Measurements from ENCODE around the gene RASGRP4. TPM values are rescaled to one million over a fixed set of nuclear protein-coding genes. Genes with fewer than 3 reads are reported as not detected.
"Not testable (repeated sequence)": the region's sequence is repeated elsewhere in the genome, so short reads cannot be mapped to it uniquely, and the experiment has no call there.

Gene RASGRP4
- polyA plus RNA-seq, 4 donors = 0.22 to 1.0 (median 0.84) TPM

DNA sequence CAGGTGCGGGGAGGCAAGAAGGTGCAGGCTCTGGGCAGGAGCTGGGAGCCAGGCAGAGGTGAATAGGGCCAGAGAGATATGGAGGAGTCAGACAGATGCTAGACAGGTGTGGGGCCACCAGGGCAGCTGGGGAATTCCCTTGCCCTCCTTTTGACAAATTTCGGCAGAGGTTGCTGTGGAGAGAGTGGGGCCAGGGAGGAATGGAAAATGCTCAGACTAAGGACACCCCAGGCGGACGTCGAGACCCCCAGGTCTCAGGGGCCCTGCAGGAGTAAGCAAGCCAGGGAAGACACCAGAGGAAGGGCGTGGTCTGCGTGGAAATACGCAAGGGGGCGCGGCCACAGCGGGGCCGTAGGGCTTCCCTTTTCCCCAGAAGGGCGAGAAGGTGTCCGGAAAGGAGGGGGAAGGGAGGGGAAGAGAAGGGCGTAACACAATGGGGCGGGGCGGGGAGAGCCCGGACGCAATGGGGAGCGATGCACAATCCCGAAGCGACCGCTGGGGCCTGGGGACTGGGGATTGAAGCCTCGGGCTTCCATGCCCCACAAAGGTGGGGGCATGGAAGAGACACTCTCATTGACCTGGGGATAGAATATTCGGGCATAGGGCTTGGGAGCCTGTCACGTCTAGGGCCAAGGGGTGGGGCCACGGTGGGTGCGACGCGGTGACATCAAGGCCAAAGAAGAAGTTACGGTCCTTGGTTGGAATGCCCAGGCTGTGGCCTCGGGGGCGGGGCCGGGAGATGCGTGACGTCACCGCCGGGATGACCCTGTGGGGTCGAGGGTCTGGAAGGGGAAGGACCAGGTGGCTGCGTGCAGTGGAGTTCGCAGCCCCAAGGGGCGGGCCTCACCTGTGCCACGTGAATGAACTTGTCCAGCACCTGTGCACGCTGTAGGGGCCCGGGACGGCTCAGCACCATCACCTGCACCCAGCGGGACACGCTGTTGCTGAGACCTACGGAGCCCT, 8.2 kb downstream of the RASGRP4 start:
- FAIRE-seq (no peak), DNase-seq (peak; percentile 53 to 72)
- Histone ChIP-seq H3K4me1 (ENCODE audit: control insufficient read depth in 3 of 3, insufficient read depth in 2 of 3, low read depth in 1 of 3, low read length in 2 of 3) (peaks cover 0 to 11% (median 3%) of the 10 kb centered on the region in 3 donors), H3K4me3 (ENCODE audit: low read depth in 1 of 3, low read length in 3 of 3) (peak overlapping the region in 2 of 3 donors; percentile 26 to 27), H3K9me3 (ENCODE audit: control insufficient read depth in 2 of 2, insufficient read depth in 1 of 2, low read depth in 1 of 2, low read length in 1 of 2) (no peaks in the 10 kb centered on the region), H3K27ac (ENCODE audit: low read depth in 1 of 3, low read length in 2 of 3) (no peak overlapping the region), H3K36me3 (ENCODE audit: control insufficient read depth in 3 of 3, insufficient read depth in 2 of 3, low read depth in 1 of 3, low read length in 3 of 3) (no peaks in the 10 kb centered on the region), H3K27me3 (ENCODE audit: control insufficient read depth in 3 of 3, insufficient read depth in 3 of 3, low read length in 3 of 3) (peaks cover 0 to 11% (median 0%) of the 10 kb centered on the region in 3 donors)
- WGBS, 3 donors = 6 to 10% (median 9%) methylated on average over 45 to 49 of the region's 49 CpGs

DNA sequence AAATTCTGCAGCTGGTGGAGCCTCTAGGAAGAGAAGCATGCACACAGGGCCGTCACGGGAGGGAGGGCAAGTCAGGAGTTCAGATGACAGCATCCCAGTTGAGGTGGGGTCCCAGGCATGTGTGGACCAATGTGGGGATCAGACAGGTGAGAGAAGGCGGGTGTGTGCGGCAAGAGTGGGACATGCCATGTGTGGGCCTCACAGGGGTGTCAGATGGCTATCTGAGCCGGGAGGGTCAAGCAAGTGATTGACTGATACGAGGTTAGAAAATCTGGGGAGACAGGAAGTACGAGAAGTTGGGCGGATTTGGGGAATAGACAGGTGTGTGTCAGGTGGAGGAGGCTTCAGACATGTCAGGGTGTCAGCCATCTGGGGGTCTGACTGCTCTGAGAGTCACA, 8.9 kb downstream of the RASGRP4 start:
- H3K4me3 ChIP-seq (ENCODE audit: low read depth in 1 of 3, low read length in 3 of 3) = no peak overlapping the region
- WGBS, 3 donors = 66 to 75% (median 68%) methylated on average over 8 of the region's 8 CpGs
- no peak for FAIRE-seq

DNA sequence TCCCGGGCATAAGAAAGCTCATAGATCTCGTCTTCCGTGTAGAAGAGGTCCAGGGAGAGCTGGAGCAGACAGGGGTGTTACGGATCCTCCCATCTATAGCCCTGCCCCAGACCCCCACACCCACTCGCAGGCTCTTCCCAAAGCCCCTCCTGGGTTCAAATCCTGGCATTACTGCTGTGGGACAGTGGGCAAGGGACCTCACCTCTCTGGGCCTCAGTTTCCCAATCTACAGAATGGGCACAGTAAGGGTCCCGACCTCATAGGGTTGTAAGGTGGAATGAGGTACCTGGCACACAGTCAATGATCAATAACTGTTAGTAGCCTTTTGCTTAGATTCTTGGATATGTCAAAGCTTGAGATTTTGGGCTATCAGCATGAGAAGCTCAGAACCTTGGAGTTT, 12.6 kb downstream of the RASGRP4 start:
- 87 to 91% (median 90%) methylated on average over 6 of the region's 6 CpGs for WGBS, 3 donors
- H3K4me3 ChIP-seq (ENCODE audit: low read depth in 1 of 3, low read length in 3 of 3) = no peak overlapping the region
- no peak for FAIRE-seq

More for the DNA sequence above, 8.9 kb downstream of the RASGRP4 start:
- no peak overlapping the region for H3K27ac ChIP-seq (ENCODE audit: low read depth in 1 of 3, low read length in 2 of 3)
- H3K9me3 ChIP-seq (ENCODE audit: control insufficient read depth in 2 of 2, insufficient read depth in 1 of 2, low read depth in 1 of 2, low read length in 1 of 2) = no peaks in the 10 kb centered on the region
- H3K4me1 ChIP-seq (ENCODE audit: control insufficient read depth in 3 of 3, insufficient read depth in 2 of 3, low read depth in 1 of 3, low read length in 2 of 3) = peaks cover 0 to 11% (median 3%) of the 10 kb centered on the region in 3 donors
- H3K36me3 ChIP-seq (ENCODE audit: control insufficient read depth in 3 of 3, insufficient read depth in 2 of 3, low read depth in 1 of 3, low read length in 3 of 3) = no peaks in the 10 kb centered on the region
- DNase-seq = no peak
- peaks cover 0 to 6% (median 0%) of the 10 kb centered on the region in 3 donors for H3K27me3 ChIP-seq (ENCODE audit: control insufficient read depth in 3 of 3, insufficient read depth in 3 of 3, low read length in 3 of 3)

DNA sequence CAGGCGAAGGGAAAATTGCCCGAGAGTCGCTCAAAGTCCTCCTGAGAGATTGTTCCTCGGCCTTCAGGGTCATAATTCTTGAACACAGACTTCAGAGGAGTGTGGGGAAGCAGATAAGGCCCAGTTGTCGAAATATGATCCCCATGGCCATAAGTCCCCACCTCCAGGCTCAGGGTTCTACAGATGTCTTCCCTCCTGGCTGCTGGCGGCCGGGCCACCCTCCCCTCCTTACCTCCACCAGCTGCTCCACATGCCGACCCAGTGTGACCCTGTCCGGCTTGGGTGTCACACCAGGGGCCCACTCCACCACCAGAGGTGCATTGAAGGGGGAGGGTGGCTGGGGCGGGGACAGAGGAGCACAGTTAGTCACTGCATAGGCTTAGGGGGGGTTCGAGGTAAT, 13.1 kb downstream of the RASGRP4 start:
- Histone ChIP-seq H3K9me3 (ENCODE audit: control insufficient read depth in 2 of 2, insufficient read depth in 1 of 2, low read depth in 1 of 2, low read length in 1 of 2) (no peaks in the 10 kb centered on the region), H3K4me1 (ENCODE audit: control insufficient read depth in 3 of 3, insufficient read depth in 2 of 3, low read depth in 1 of 3, low read length in 2 of 3) (peaks cover 0 to 5% (median 0%) of the 10 kb centered on the region in 3 donors), H3K4me3 (ENCODE audit: low read depth in 1 of 3, low read length in 3 of 3) (no peak overlapping the region), H3K27me3 (ENCODE audit: control insufficient read depth in 3 of 3, insufficient read depth in 3 of 3, low read length in 3 of 3) (peaks cover 0 to 3% (median 0%) of the 10 kb centered on the region in 3 donors), H3K27ac (ENCODE audit: low read depth in 1 of 3, low read length in 2 of 3) (no peak overlapping the region), H3K36me3 (ENCODE audit: control insufficient read depth in 3 of 3, insufficient read depth in 2 of 3, low read depth in 1 of 3, low read length in 3 of 3) (peaks cover 0 to 10% (median 0%) of the 10 kb centered on the region in 3 donors)
- no peak for FAIRE-seq
- 61 to 69% (median 69%) methylated on average over 8 to 11 of the region's 11 CpGs for WGBS, 3 donors
- DNase-seq = no peak

More for the DNA sequence above, 12.6 kb downstream of the RASGRP4 start:
- H3K9me3 ChIP-seq (ENCODE audit: control insufficient read depth in 2 of 2, insufficient read depth in 1 of 2, low read depth in 1 of 2, low read length in 1 of 2) = no peaks in the 10 kb centered on the region
- peaks cover 0 to 3% (median 0%) of the 10 kb centered on the region in 3 donors for H3K27me3 ChIP-seq (ENCODE audit: control insufficient read depth in 3 of 3, insufficient read depth in 3 of 3, low read length in 3 of 3)
- no peak overlapping the region for H3K27ac ChIP-seq (ENCODE audit: low read depth in 1 of 3, low read length in 2 of 3)
- peaks cover 0 to 10% (median 3%) of the 10 kb centered on the region in 3 donors for H3K4me1 ChIP-seq (ENCODE audit: control insufficient read depth in 3 of 3, insufficient read depth in 2 of 3, low read depth in 1 of 3, low read length in 2 of 3)
- DNase-seq = no peak
- peaks cover 0 to 9% (median 0%) of the 10 kb centered on the region in 3 donors for H3K36me3 ChIP-seq (ENCODE audit: control insufficient read depth in 3 of 3, insufficient read depth in 2 of 3, low read depth in 1 of 3, low read length in 3 of 3)

DNA sequence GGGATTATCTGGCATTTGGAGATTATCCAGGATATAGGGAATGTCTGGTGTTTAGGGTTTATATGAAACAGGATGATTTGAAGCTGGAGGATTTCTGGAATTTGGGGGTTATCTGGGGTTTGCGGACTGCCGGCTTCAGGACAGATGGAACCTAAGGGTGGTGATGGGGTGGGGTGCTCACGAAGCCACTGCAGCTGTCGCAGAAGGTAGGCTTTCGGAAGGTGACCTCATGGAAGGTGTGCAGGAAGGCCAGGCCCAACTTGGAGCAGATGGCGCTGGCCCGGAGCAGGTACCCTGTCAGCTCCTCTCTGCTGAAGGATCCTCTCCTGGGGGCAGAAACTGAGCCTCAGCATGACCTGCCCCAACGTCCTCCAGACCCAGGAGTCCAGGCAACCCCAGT, 13.5 kb downstream of the RASGRP4 start:
- peaks cover 0 to 3% (median 0%) of the 10 kb centered on the region in 3 donors for H3K27me3 ChIP-seq (ENCODE audit: control insufficient read depth in 3 of 3, insufficient read depth in 3 of 3, low read length in 3 of 3)
- no peaks in the 10 kb centered on the region for H3K9me3 ChIP-seq (ENCODE audit: control insufficient read depth in 2 of 2, insufficient read depth in 1 of 2, low read depth in 1 of 2, low read length in 1 of 2)
- FAIRE-seq (no peak), DNase-seq (no peak)
- WGBS, 3 donors = 88 to 98% (median 94%) methylated on average over 8 of the region's 8 CpGs
- no peak overlapping the region for H3K27ac ChIP-seq (ENCODE audit: low read depth in 1 of 3, low read length in 2 of 3)
- no peak overlapping the region for H3K4me3 ChIP-seq (ENCODE audit: low read depth in 1 of 3, low read length in 3 of 3)
- peaks cover 0 to 1% (median 0%) of the 10 kb centered on the region in 3 donors for H3K4me1 ChIP-seq (ENCODE audit: control insufficient read depth in 3 of 3, insufficient read depth in 2 of 3, low read depth in 1 of 3, low read length in 2 of 3)
- H3K36me3 ChIP-seq (ENCODE audit: control insufficient read depth in 3 of 3, insufficient read depth in 2 of 3, low read depth in 1 of 3, low read length in 3 of 3) = peaks cover 0 to 12% (median 0%) of the 10 kb centered on the region in 3 donors

DNA sequence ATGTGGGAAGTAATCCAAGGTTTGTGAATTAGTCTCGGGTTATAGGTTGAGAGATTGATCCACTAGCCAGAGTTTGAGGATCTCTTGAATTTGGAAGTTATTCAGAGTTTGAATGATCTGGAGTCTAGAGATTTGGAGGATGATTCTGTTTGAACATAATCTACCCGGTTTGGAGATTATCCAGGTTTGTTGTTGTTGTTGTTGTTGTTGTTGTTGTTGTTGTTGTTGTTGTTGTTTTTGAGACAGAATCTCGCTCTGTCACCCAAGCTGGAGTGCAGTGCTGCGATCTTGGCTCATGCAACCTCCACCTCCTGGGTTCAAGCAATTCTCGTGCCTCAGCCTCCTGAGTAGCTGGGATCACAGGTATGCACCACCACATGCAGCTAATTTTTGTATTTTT, 14.1 kb downstream of the RASGRP4 start:
- H3K4me1 ChIP-seq (ENCODE audit: control insufficient read depth in 3 of 3, insufficient read depth in 2 of 3, low read depth in 1 of 3, low read length in 2 of 3); H3K27ac ChIP-seq (ENCODE audit: low read depth in 1 of 3, low read length in 2 of 3); FAIRE-seq: not testable (repeated sequence)

DNA sequence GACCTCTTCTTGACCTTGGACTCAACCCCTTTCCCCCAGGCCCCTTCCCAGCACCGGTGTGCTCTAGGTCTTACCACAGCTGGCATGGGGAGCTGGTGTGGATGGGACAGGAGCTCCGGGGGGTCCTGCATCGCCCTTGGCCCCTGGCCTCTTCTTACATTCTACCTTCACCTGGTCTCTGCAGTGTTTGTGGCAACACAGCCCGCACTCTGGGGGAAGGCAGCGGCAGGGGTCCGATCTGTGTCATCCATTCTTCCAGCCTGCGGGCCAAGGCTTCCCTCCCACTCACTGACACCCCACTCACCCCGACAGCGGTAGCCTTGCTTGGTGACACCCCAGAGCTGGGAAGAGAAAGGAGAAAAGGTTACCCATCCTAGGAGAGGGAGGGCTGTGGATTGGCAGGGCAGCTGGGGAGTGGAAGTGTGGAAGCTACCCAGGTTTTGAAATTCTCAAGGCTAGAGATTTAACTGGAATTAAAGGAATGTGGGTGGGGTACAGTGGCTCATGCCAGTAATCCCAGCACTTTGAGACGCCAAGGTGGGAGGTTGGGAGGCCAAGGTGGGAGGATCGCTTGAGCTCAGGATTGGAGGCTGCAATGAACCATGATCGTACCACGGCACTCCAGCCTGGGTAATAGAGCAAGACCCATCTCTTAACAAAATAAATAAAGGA, 14.8 kb downstream of the RASGRP4 start:
- Histone ChIP-seq H3K27me3 (ENCODE audit: control insufficient read depth in 3 of 3, insufficient read depth in 3 of 3, low read length in 3 of 3) (peaks cover 0 to 3% (median 0%) of the 10 kb centered on the region in 3 donors), H3K9me3 (ENCODE audit: control insufficient read depth in 2 of 2, insufficient read depth in 1 of 2, low read depth in 1 of 2, low read length in 1 of 2) (no peaks in the 10 kb centered on the region), H3K36me3 (ENCODE audit: control insufficient read depth in 3 of 3, insufficient read depth in 2 of 3, low read depth in 1 of 3, low read length in 3 of 3) (peaks cover 0 to 24% (median 3%) of the 10 kb centered on the region in 3 donors), H3K27ac (ENCODE audit: low read depth in 1 of 3, low read length in 2 of 3) (no peak overlapping the region), H3K4me1 (ENCODE audit: control insufficient read depth in 3 of 3, insufficient read depth in 2 of 3, low read depth in 1 of 3, low read length in 2 of 3) (no peaks in the 10 kb centered on the region), H3K4me3 (ENCODE audit: low read depth in 1 of 3, low read length in 3 of 3) (no peak overlapping the region)
- WGBS, 3 donors = 82 to 86% (median 83%) methylated on average over 13 of the region's 13 CpGs
- DNase-seq (no peak), FAIRE-seq (no peak)

More for the DNA sequence above, 14.1 kb downstream of the RASGRP4 start:
- H3K27me3 ChIP-seq (ENCODE audit: control insufficient read depth in 3 of 3, insufficient read depth in 3 of 3, low read length in 3 of 3); DNase-seq; H3K9me3 ChIP-seq (ENCODE audit: control insufficient read depth in 2 of 2, insufficient read depth in 1 of 2, low read depth in 1 of 2, low read length in 1 of 2); H3K4me3 ChIP-seq (ENCODE audit: low read depth in 1 of 3, low read length in 3 of 3): not testable (repeated sequence)
- peaks cover 0 to 17% (median 1%) of the 10 kb centered on the region in 3 donors for H3K36me3 ChIP-seq (ENCODE audit: control insufficient read depth in 3 of 3, insufficient read depth in 2 of 3, low read depth in 1 of 3, low read length in 3 of 3)
- 77 to 85% (median 78%) methylated on average over 5 of the region's 5 CpGs for WGBS, 3 donors

DNA sequence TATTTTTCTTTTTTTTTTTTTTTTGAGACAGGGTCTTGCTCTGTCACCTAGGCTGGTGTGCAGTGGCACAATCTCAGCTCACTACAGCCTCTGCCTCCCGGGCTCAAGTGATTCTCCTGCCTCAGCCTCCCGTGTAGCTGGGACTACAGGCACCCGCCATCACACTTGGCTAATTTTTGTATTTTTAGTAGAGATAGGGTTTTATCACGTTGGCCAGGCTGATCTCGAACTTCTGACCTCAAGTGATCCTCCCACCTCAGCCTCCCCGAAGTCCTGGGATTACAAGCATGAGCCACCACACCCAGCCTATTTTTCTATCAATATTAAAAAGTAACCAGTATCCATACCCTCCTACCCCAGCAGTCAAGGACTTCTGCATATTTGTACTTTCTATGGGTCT, 15.6 kb downstream of the RASGRP4 start:
- not testable (repeated sequence) for DNase-seq; H3K4me3 ChIP-seq (ENCODE audit: low read depth in 1 of 3, low read length in 3 of 3); H3K27me3 ChIP-seq (ENCODE audit: control insufficient read depth in 3 of 3, insufficient read depth in 3 of 3, low read length in 3 of 3); H3K9me3 ChIP-seq (ENCODE audit: control insufficient read depth in 2 of 2, insufficient read depth in 1 of 2, low read depth in 1 of 2, low read length in 1 of 2); FAIRE-seq; H3K27ac ChIP-seq (ENCODE audit: low read depth in 1 of 3, low read length in 2 of 3); H3K4me1 ChIP-seq (ENCODE audit: control insufficient read depth in 3 of 3, insufficient read depth in 2 of 3, low read depth in 1 of 3, low read length in 2 of 3)
- 52 to 78% (median 64%) methylated on average over 6 of the region's 6 CpGs for WGBS, 3 donors
- peaks cover 0 to 28% (median 3%) of the 10 kb centered on the region in 3 donors for H3K36me3 ChIP-seq (ENCODE audit: control insufficient read depth in 3 of 3, insufficient read depth in 2 of 3, low read depth in 1 of 3, low read length in 3 of 3)

Measured in small intestine (tissue), 7 donors.